ENCODE measurements around the gene SLC22A23. TPM values are rescaled to one million over a fixed set of nuclear protein-coding genes. Genes with fewer than 3 reads are reported as not detected.

Gene SLC22A23
- total RNA-seq, 1 experiment from 2014 or later, result 5.7 TPM

GRCh38 chr6:3321875-3322274 is 135.0 kb downstream of the SLC22A23 start:
- CTCF ChIA-PET, result no interaction called here

GRCh38 chr6:3321042-3321441 is 135.8 kb downstream of the SLC22A23 start:
- DNase-seq, result no peak
- Histone ChIP-seq H3K4me2 (ENCODE audit: low read length) (no peak overlapping the region), H2AFZ (ENCODE audit: low read length) (no peak overlapping the region), H3K36me3 (ENCODE audit: low read depth, low read length) (no peaks in the 10 kb centered on the region), H3K9me3 (ENCODE audit: low read length) (no peaks in the 10 kb centered on the region), H3K27ac (ENCODE audit: low read length) (no peak overlapping the region), H3K9me2 (replicated peaks; ENCODE audit: low read length) (no peaks in the 10 kb centered on the region), H3F3A (ENCODE audit: low read length, unreplicated experiment) (peaks cover 3% of the 10 kb centered on the region), H3K79me2 (ENCODE audit: low read length) (no peaks in the 10 kb centered on the region), H3K9ac (ENCODE audit: low read length) (no peak overlapping the region), H3K4me1 (ENCODE audit: insufficient read depth, low read length) (peaks cover 27% of the 10 kb centered on the region), H3K4me3 (ENCODE audit: low read length) (no peak overlapping the region), H3K27me3 (ENCODE audit: low read length) (no peaks in the 10 kb centered on the region), H4K20me1 (ENCODE audit: low read length) (no peaks in the 10 kb centered on the region)
- TF ChIP-seq CTCF (conservative IDR thresholded peaks at IDR 0.05; ENCODE audit: low read depth, low read length), result no peak
- no peak for TF ChIP-seq EZH2 (IDR thresholded peaks at IDR 0.05; ENCODE audit: low read length, unreplicated experiment)
- no peak for TF ChIP-seq EZH2phosphoT487 (IDR thresholded peaks at IDR 0.05; ENCODE audit: borderline replicate concordance, low read length)
- CTCF ChIA-PET, result no interaction called here
- POLR2A ChIA-PET (ENCODE audit: unreplicated experiment), result no interaction called here
- intact Hi-C loops (cut with micrococcal nuclease), result no loop called here
- no TSS peak for BruUV-seq (replicated peaks)
- ATAC-seq, result no peak

More at GRCh38 chr6:3321875-3322274, 135.0 kb downstream of the SLC22A23 start:
- Histone ChIP-seq H3K36me3 (ENCODE audit: low read depth, low read length) (no peaks in the 10 kb centered on the region), H3K27me3 (ENCODE audit: low read length) (no peaks in the 10 kb centered on the region), H3K79me2 (ENCODE audit: low read length) (no peaks in the 10 kb centered on the region), H3K9ac (ENCODE audit: low read length) (no peak overlapping the region), H3K9me3 (ENCODE audit: low read length) (no peaks in the 10 kb centered on the region), H3F3A (ENCODE audit: low read length, unreplicated experiment) (peaks cover 3% of the 10 kb centered on the region), H2AFZ (ENCODE audit: low read length) (no peak overlapping the region), H3K4me2 (ENCODE audit: low read length) (no peak overlapping the region), H3K27ac (ENCODE audit: low read length) (no peak overlapping the region), H4K20me1 (ENCODE audit: low read length) (no peaks in the 10 kb centered on the region), H3K4me3 (ENCODE audit: low read length) (no peak overlapping the region), H3K4me1 (ENCODE audit: insufficient read depth, low read length) (peaks cover 27% of the 10 kb centered on the region), H3K9me2 (replicated peaks; ENCODE audit: low read length) (no peaks in the 10 kb centered on the region)
- DNase-seq, result no peak
- no peak for ATAC-seq
- no TSS peak for BruUV-seq (replicated peaks)
- POLR2A ChIA-PET (ENCODE audit: unreplicated experiment), result no interaction called here
- TF ChIP-seq EZH2phosphoT487 (IDR thresholded peaks at IDR 0.05; ENCODE audit: borderline replicate concordance, low read length) (no peak), CTCF (conservative IDR thresholded peaks at IDR 0.05; ENCODE audit: low read depth, low read length) (no peak), EZH2 (IDR thresholded peaks at IDR 0.05; ENCODE audit: low read length, unreplicated experiment) (no peak)
- intact Hi-C loops (cut with micrococcal nuclease), result no loop called here

GRCh38 chr6:3320238-3320811 is 136.5 kb downstream of the SLC22A23 start:
- Histone ChIP-seq H3K36me3 (ENCODE audit: low read depth, low read length) (no peaks in the 10 kb centered on the region), H3K4me1 (ENCODE audit: insufficient read depth, low read length) (peaks cover 19% of the 10 kb centered on the region), H3K27ac (ENCODE audit: low read length) (no peak overlapping the region), H3K9me3 (ENCODE audit: low read length) (no peaks in the 10 kb centered on the region), H3K9ac (ENCODE audit: low read length) (no peak overlapping the region), H3K27me3 (ENCODE audit: low read length) (no peaks in the 10 kb centered on the region), H3F3A (ENCODE audit: low read length, unreplicated experiment) (peaks cover 3% of the 10 kb centered on the region), H3K9me2 (replicated peaks; ENCODE audit: low read length) (no peaks in the 10 kb centered on the region), H4K20me1 (ENCODE audit: low read length) (no peaks in the 10 kb centered on the region), H3K4me2 (ENCODE audit: low read length) (no peak overlapping the region), H2AFZ (ENCODE audit: low read length) (no peak overlapping the region), H3K79me2 (ENCODE audit: low read length) (no peaks in the 10 kb centered on the region), H3K4me3 (ENCODE audit: low read length) (no peak overlapping the region)
- ATAC-seq, result no peak
- no peak for TF ChIP-seq EZH2 (IDR thresholded peaks at IDR 0.05; ENCODE audit: low read length, unreplicated experiment)
- TF ChIP-seq CTCF (conservative IDR thresholded peaks at IDR 0.05; ENCODE audit: low read depth, low read length), result no peak
- no peak for DNase-seq
- ChIA-PET POLR2A (ENCODE audit: unreplicated experiment) (interaction anchor here (0.6 kb wide), 1 partner anchor 1225 kb away, joined by 3 read pairs; no protein-coding TSS in a partner anchor), CTCF (no interaction called here)
- BruUV-seq (replicated peaks), result no TSS peak
- intact Hi-C loops (cut with micrococcal nuclease), result no loop called here

Measured in PC-3 (cell line).